Transverse colon (tissue), 3 donors: ENCODE data around the gene PKN1.

ENCODE experiments used
- POLR2A ChIP-seq: fragments of 450-650 bp; IDR thresholded peaks from one replicate; pipeline ENCODE4 v1.6.1; 2016; ENCODE audit warnings: antibody characterized with exemption, mild to moderate bottlenecking, moderate library complexity
- TF ChIP-seq, protein P1 (sequence below), 5 experiments: fragments of 200-600 bp in 3 of 5; fragments of 450-650 bp in 2 of 5; sonication (generic) in 3 of 5; IDR thresholded peaks; 1 replicate in 2 of 5; 2 replicates in 3 of 5; pipeline ENCODE4 v1.5.1; 2016 to 2017; ENCODE audit warnings: antibody characterized with exemption in 5 of 5, inconsistent platforms in 3 of 5, mild to moderate bottlenecking in 2 of 5, moderate library complexity in 1 of 5

DNA sequence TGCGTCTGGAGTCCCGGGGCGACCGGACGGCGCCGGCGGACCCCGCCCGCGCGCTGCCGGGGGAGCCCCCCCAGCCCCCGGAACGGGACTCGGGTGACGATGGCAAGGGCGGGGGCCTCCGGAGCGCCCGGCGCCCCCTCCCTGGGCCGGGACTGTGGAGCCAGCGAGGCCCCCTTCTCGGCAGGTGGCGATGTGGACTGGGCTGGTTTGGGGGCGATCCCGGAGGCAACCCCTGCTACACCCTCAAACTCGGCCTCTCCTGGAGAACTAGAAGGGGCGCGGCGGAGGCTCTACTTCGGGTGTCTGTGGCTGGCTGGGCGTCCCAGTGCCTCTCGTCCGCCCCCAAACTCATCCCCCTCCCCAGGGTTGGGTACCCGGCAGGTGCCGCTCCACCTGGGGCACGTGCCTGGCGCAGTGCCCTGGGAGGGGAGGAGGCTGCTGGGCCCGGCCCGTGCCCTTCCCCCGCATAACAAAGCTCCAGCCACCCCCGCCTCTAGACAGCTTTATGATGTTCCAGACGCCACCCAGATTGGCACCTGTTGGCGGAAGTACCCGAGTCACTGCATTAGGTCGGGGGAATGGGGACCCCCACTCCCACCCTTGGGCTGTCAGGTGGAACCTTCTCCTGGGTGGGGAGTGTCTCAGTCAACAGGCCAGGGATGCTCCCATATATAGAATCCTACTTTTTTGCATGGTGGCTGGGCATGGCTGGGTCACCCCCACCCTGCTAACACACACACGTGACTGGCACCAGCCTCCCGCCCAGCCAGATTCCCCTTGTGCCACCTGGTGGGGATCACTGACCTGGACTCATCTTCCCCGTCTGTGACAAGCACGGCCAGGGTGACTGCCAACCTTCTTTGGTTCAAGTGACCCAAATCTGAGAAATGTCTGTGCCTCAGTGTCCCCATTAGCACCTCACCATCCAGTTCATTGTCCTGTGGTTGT is 722 bp downstream of the PKN1 start:
- TF ChIP-seq, protein P1, sequence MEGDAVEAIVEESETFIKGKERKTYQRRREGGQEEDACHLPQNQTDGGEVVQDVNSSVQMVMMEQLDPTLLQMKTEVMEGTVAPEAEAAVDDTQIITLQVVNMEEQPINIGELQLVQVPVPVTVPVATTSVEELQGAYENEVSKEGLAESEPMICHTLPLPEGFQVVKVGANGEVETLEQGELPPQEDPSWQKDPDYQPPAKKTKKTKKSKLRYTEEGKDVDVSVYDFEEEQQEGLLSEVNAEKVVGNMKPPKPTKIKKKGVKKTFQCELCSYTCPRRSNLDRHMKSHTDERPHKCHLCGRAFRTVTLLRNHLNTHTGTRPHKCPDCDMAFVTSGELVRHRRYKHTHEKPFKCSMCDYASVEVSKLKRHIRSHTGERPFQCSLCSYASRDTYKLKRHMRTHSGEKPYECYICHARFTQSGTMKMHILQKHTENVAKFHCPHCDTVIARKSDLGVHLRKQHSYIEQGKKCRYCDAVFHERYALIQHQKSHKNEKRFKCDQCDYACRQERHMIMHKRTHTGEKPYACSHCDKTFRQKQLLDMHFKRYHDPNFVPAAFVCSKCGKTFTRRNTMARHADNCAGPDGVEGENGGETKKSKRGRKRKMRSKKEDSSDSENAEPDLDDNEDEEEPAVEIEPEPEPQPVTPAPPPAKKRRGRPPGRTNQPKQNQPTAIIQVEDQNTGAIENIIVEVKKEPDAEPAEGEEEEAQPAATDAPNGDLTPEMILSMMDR (IDR thresholded peaks at IDR 0.05) = peak in 2 of 5 experiments; percentile 7 to 34
- TF ChIP-seq POLR2A = no peak
